GM12878 (cell line): ENCODE measurements around the gene ZNF124.

Experiments used
- ATF7 ChIP-seq: fragments of 450-650 bp; IDR thresholded peaks from 2 replicates; pipeline ENCODE4 v1.6.1; 2016; ENCODE audit warnings: low read depth, mild to moderate bottlenecking
- CEBPB ChIP-seq, 2 experiments: fragments of 150-350 bp in 1 of 2; IDR thresholded peaks; 2 replicates each; pipeline ENCODE4 v1.6.1; 2012 to 2014; ENCODE audit warnings: low read depth in 2 of 2, low read length in 2 of 2, borderline replicate concordance in 1 of 2, inconsistent platforms in 1 of 2
- CHD2 ChIP-seq: IDR thresholded peaks from 2 replicates; pipeline ENCODE4 v1.6.1; 2011; ENCODE audit warnings: low read depth, low read length, improper control_type of control experiment, borderline replicate concordance
- GABPA ChIP-seq: IDR thresholded peaks from 2 replicates; pipeline ENCODE4 v1.6.1; 2014; ENCODE audit warnings: antibody characterized with exemption, low read depth, mild to moderate bottlenecking, inconsistent platforms
- MYB ChIP-seq: fragments of 150-350 bp; IDR thresholded peaks from 2 replicates; pipeline ENCODE4 v1.6.1; 2014; ENCODE audit warnings: mild to moderate bottlenecking, low read depth, low read length, borderline replicate concordance
- POLR2A ChIP-seq: IDR thresholded peaks from 2 replicates; pipeline ENCODE4 v1.6.1; 2011; ENCODE audit warnings: low read depth, mild to moderate bottlenecking, low read length
- RAD21 ChIP-seq: IDR thresholded peaks from 2 replicates; pipeline ENCODE4 v1.6.1; 2011; ENCODE audit warnings: mild to moderate bottlenecking, low read depth, low read length, moderate library complexity; ENCODE audit not compliant: insufficient read depth
- ZNF274 ChIP-seq: IDR thresholded peaks from one replicate; pipeline ENCODE4 v1.8.0; 2011; ENCODE audit not compliant: insufficient read length, insufficient read depth
- TF ChIP-seq, protein P1 (sequence below): IDR thresholded peaks from 2 replicates; pipeline ENCODE4 v1.6.1; 2011; ENCODE audit warnings: borderline replicate concordance, low read depth, mild to moderate bottlenecking, moderate library complexity, low read length; ENCODE audit not compliant: insufficient read depth, poor library complexity, severe bottlenecking

DNA sequence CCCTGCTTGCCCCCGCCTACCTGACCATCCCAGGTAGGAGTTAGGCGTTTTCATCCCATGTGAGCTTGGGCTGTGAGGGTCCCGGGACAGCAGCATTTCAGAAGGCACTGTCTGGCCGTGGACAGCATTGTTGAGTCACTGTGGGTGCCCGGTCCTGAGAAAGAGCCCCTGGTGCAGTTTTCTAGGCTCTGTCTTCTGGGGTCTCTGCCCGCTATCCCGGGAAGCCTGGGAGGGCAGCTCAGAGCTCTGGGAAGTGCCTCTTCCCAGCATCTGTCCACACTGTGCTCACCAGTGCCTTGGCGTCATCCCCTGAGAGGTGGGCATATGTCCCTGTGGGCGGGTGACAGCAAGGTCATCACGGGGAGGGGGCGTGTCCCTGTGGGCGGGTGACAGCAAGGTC is 56.3 kb downstream of the ZNF124 start:
- TF ChIP-seq GABPA = no peak
- no peak for TF ChIP-seq POLR2A
- no peak for TF ChIP-seq ZNF274
- no peak for TF ChIP-seq RAD21
- no peak for TF ChIP-seq CEBPB (IDR thresholded peaks at IDR 0.05; ENCODE audit: borderline replicate concordance in 1 of 2, low read depth in 2 of 2, low read length in 2 of 2)
- TF ChIP-seq MYB = no peak
- no peak for TF ChIP-seq ATF7
- TF ChIP-seq CHD2 = no peak
- TF ChIP-seq, protein P1, sequence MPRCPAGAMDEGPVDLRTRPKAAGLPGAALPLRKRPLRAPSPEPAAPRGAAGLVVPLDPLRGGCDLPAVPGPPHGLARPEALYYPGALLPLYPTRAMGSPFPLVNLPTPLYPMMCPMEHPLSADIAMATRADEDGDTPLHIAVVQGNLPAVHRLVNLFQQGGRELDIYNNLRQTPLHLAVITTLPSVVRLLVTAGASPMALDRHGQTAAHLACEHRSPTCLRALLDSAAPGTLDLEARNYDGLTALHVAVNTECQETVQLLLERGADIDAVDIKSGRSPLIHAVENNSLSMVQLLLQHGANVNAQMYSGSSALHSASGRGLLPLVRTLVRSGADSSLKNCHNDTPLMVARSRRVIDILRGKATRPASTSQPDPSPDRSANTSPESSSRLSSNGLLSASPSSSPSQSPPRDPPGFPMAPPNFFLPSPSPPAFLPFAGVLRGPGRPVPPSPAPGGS = no peak
